Measurements from ENCODE around the gene CFAP97.

Gene CFAP97

DNA sequence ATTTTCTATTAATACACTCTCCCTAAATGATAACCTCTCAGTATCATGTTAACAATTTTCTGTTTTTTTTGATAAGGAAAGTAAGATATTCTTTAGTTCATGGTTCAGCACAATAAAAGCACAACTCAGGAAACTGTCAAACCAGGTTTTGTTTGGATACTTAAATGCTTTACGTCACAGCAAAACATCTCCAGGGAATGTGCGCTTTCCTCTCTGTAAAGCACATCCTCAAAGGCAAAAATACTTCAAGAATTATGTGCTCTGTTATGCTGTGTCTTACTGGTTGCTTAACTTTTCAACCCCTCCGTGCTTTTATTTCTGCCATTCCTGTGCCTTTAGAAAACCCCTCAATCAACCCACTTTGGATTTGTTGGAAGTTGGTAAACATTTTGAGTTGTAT, 33.4 kb upstream of the CFAP97 start:
- no peak overlapping the region for H3K4me3 ChIP-seq (ENCODE audit: low read depth, low read length)
- no peak for DNase-seq (ENCODE audit: low read depth)
- TF ChIP-seq, protein P1, sequence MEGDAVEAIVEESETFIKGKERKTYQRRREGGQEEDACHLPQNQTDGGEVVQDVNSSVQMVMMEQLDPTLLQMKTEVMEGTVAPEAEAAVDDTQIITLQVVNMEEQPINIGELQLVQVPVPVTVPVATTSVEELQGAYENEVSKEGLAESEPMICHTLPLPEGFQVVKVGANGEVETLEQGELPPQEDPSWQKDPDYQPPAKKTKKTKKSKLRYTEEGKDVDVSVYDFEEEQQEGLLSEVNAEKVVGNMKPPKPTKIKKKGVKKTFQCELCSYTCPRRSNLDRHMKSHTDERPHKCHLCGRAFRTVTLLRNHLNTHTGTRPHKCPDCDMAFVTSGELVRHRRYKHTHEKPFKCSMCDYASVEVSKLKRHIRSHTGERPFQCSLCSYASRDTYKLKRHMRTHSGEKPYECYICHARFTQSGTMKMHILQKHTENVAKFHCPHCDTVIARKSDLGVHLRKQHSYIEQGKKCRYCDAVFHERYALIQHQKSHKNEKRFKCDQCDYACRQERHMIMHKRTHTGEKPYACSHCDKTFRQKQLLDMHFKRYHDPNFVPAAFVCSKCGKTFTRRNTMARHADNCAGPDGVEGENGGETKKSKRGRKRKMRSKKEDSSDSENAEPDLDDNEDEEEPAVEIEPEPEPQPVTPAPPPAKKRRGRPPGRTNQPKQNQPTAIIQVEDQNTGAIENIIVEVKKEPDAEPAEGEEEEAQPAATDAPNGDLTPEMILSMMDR (IDR thresholded peaks at IDR 0.05; ENCODE audit: low read depth, low read length): no peak
- TF ChIP-seq, protein P2, sequence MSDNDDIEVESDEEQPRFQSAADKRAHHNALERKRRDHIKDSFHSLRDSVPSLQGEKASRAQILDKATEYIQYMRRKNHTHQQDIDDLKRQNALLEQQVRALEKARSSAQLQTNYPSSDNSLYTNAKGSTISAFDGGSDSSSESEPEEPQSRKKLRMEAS (IDR thresholded peaks at IDR 0.05; ENCODE audit: low read depth, low read length): no peak
- TF ChIP-seq MYC (IDR thresholded peaks at IDR 0.05; ENCODE audit: low read depth, low read length) (no peak), POLR2A (IDR thresholded peaks at IDR 0.05; ENCODE audit: extremely low read depth, insufficient read length) (no peak)

DNA sequence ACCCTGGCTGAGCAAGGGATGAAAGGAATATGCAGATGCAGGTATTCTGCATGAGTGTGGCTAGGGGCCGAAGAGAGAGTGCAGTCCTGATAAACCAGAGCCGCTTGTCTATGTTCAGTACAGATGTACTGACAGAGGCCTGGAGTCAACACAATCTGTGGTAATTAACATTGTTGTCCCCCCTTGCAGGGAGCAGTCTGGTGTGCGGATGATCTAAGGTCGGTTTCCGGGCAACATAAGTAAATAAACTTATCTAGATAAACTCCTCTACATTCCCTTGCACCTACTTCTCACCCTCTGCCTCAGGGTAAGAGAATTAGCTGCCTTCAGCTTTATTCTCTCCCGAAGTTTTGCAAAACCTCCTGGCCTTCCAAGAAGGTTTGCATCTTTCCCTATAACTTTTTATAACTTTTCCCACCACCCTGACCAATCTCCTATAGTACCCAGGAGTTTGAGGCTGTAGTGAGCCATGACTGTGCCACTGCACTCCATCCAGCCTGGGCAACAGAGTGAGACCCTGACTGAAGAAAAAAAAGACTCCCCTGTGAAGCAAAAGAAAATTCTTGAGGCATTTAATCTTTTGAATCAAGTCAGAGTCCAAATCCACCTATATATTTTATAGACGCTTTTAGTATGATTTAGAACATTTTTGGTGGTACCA, 32.2 kb upstream of the CFAP97 start:
- H3K4me3 ChIP-seq (ENCODE audit: low read depth, low read length): no peak overlapping the region
- TF ChIP-seq, protein P2 (IDR thresholded peaks at IDR 0.05; ENCODE audit: low read depth, low read length): no peak
- TF ChIP-seq MYC (IDR thresholded peaks at IDR 0.05; ENCODE audit: low read depth, low read length) (no peak), POLR2A (IDR thresholded peaks at IDR 0.05; ENCODE audit: extremely low read depth, insufficient read length) (no peak)
- TF ChIP-seq, protein P1 (IDR thresholded peaks at IDR 0.05; ENCODE audit: low read depth, low read length): no peak
- no peak for DNase-seq (ENCODE audit: low read depth)

DNA sequence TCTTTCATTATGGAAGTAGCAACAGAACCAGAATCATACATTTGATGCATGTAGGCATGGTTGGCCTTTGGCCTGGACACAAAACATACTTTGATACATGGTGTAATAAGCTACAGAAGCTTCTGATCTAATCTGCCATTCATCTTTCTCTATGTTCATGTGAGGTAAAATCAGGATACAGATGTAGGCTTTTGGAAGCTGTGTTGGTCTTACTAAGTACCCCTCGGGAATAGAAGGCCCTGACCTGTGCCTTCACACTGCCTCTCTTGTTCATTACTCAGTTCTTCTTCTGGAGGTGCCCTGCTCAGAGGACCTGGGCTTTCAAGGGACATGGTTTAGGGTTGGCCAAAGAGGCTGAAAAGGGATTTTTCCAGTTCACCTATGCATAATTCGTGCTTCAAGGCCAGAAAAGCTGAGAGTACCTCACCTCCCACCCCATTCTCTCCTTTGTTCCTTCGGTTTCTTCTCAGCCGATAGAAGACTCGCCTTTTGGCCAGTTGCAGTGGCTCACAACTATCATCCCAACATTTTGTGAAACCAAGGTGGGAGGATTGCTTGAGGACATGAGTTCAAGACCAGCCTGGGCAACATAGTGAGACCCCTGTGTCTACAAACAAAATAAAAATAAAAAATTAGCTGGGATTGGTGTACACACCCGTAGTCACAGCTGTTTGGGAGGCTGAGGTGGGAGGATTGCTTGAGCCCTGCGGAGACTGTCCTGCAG, 31.5 kb upstream of the CFAP97 start:
- no peak for DNase-seq (ENCODE audit: low read depth)
- no peak overlapping the region for H3K4me3 ChIP-seq (ENCODE audit: low read depth, low read length)
- TF ChIP-seq, protein P1 (IDR thresholded peaks at IDR 0.05; ENCODE audit: low read depth, low read length): no peak
- TF ChIP-seq, protein P2 (IDR thresholded peaks at IDR 0.05; ENCODE audit: low read depth, low read length): no peak
- TF ChIP-seq MYC (IDR thresholded peaks at IDR 0.05; ENCODE audit: low read depth, low read length): no peak
- no peak for TF ChIP-seq POLR2A (IDR thresholded peaks at IDR 0.05; ENCODE audit: extremely low read depth, insufficient read length)

DNA sequence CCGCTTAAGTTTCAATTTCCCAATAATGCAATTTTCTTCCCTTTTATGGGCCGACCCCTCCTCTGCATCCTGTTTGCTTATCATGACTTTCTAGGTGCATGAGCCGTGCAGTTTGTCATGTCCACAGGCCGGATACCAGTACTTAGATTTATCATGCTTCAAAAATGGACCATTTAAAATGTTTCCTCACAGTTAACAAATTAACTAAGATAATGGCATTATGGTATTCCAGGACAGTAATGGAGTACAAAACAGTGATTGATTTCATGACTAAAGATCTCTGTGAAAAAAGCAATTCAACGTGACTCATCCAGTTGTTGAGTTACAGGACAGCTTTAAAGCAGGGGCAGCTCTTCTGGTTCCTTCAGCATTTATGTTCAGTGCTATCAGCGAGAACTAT, 28.6 kb upstream of the CFAP97 start:
- DNase-seq (ENCODE audit: low read depth): no peak
- TF ChIP-seq, protein P2 (IDR thresholded peaks at IDR 0.05; ENCODE audit: low read depth, low read length): no peak
- no peak for TF ChIP-seq MYC (IDR thresholded peaks at IDR 0.05; ENCODE audit: low read depth, low read length)
- TF ChIP-seq, protein P1 (IDR thresholded peaks at IDR 0.05; ENCODE audit: low read depth, low read length): no peak
- no peak for TF ChIP-seq POLR2A (IDR thresholded peaks at IDR 0.05; ENCODE audit: extremely low read depth, insufficient read length)
- H3K4me3 ChIP-seq (ENCODE audit: low read depth, low read length): no peak overlapping the region

DNA sequence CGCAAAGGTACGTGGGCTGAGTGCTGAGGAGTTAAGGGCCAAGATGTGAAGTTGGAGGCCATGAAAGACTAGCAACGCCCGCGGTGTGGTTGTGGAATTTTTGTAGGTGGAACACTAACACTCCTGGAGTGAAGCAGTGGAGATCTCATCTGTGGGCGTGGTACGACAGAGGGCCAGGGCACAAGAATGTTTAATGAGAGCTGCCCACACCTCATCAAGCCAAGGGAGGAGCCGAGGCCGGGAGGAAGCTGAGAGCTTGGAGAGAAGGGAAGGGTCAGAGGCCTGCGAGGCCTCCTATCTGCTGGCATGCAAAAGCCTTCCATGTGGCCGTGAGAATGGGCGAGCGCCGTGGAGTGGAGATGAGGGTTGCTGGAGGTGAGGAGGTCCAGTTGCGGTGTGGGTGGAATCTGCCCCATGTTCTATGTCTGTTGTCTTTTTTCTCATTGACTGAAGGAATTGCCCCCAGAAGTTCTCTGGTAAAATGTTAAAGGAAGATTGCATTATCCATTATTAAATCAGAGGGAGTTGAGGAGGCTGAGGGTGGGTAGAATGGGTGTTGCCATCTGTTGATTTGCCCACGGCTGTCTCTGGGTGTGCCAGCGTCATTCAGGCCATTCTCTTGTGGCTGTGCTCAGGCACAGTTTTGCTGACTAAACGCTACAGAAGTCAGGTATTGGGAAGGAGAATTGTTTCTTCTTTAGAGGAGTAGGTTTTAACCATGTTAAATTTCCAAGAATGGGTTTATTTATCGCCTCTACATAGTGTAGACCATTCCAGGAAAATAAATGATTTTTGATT, 25.4 kb upstream of the CFAP97 start:
- no peak for DNase-seq (ENCODE audit: low read depth)
- H3K4me3 ChIP-seq (ENCODE audit: low read depth, low read length): no peak overlapping the region
- TF ChIP-seq, protein P2 (IDR thresholded peaks at IDR 0.05; ENCODE audit: low read depth, low read length): no peak
- TF ChIP-seq POLR2A (IDR thresholded peaks at IDR 0.05; ENCODE audit: extremely low read depth, insufficient read length): no peak
- TF ChIP-seq, protein P1 (IDR thresholded peaks at IDR 0.05; ENCODE audit: low read depth, low read length): no peak
- TF ChIP-seq MYC (IDR thresholded peaks at IDR 0.05; ENCODE audit: low read depth, low read length): no peak

All from NB4 (cell line).